Retina (tissue), 1 donor: Measurements from ENCODE around the gene ZIC1.

ENCODE experiments used
- DNase-seq: peaks from one replicate; pipeline ENCODE4 v3.0.0-alpha.2; 2016

ZIC1 gene

GRCh38 chr3:147380977-147381376 is 28.2 kb upstream of the ZIC1 start:
- DNase-seq: no peak

DNA sequence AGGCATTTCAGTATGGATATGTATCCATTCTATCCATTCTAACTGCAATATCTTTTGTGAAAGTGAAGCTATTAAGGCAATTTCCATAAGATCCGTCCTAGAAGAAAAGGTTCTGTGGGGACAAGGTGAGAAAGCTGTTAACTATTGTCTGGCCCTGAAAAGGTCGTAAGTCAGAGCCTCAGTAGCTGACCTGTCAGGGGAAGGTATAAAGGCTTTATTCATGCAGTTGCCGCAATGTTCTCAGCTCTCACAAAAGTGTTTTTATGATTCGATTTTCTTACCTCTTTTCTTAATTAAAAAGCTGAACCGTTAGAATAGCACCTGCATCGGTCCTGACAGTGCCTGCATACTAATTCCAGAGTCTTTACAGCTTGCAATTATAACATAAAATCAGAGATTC is 27.6 kb upstream of the ZIC1 start:
- no peak for DNase-seq

DNA sequence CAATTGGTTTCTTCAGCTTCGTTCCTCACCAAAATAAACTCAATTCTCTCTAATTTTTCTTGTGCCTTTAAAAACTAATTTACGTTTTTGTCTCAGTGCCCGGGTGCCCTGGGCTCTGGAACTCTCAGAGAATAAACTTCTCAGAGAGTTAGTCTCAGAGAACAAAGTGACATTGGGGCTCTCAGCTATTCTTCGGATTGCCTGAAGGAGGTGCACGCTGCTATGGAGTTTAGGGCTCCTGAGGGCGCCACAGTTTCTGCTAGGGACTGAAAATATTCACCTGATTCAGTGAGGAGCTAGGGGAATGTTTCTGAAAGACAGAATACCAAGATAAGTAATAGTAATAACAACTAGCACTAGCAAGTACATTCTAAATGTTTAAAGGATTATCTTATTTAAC is 25.5 kb upstream of the ZIC1 start:
- no peak for DNase-seq

- DNase-seq: peak; percentile 65
Observed at GRCh38 chr3:147384210-147385058, 24.7 kb upstream of the ZIC1 start.

DNA sequence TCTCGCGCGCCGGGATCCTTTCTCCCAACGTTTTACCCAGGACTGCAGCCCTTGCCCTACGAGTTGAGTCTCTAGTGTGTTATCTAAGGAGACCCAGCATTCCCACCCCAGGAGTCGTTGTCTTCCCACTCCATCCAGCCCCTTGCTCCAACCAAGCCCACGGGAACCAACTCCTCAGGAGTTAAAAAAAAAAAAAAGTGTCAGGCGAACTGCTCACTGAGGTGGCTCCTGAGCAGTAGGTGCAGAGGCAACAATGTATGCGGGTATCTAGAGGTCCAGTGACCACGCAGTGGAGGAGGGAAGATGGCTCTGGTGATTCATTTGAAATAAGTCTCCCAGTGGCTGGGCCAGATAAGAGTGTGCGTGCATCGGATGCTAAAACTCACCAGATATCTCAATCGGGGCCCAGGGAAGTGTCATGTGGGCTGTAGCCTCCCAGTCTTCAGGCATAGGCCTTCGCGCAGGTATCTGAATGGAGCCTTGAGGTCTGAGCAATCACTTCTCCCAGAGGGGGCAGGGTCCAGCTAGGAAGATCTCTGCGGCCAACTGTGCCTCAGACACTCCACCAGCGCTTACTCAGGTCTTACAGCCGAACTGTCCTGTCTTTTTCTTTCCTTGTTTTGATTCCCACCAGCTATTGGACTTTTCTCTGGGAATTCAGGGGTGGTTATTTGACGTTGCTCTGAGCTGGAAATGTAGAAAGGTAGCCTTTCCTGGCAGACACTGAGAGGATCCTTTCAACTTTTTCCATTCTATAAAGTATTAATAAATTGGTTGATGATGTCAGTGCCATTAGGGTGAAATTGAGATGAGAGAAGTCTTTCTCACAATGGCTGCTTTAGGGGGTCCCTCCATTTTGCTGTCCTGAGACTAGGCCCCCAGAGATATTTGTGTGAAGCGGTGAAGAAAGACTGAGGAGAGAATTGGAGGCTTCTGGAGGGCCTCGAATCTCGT is 23.8 kb upstream of the ZIC1 start:
- DNase-seq: no peak

DNA sequence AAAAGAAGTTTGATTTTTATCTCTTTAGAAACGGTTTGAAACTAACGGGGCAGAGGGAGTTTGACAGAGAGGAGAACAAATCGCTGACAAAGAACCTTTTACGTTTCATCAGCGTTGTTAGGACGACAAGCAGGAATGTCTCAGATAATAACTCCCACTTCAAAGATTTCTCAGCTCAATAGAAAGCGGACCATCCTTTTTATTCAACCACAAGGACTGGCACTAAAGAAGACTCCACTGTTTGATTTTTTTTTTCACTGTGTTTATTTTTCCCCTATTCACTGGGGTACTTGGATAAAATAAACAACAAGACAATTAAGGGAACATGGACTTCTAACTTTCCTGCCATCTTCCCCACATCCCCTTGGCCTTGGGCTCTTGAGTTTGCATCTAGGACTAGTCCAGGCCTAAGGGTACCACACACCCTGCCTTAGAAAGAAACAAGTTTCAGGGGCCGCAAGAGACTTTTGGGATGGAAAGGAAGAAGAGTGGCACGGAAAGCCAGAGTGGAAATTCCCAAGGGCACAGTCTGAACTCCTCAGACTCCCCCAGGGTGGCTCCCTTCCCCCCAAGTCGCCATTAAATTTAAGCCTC is 21.8 kb upstream of the ZIC1 start:
- DNase-seq: peak; percentile 39

DNA sequence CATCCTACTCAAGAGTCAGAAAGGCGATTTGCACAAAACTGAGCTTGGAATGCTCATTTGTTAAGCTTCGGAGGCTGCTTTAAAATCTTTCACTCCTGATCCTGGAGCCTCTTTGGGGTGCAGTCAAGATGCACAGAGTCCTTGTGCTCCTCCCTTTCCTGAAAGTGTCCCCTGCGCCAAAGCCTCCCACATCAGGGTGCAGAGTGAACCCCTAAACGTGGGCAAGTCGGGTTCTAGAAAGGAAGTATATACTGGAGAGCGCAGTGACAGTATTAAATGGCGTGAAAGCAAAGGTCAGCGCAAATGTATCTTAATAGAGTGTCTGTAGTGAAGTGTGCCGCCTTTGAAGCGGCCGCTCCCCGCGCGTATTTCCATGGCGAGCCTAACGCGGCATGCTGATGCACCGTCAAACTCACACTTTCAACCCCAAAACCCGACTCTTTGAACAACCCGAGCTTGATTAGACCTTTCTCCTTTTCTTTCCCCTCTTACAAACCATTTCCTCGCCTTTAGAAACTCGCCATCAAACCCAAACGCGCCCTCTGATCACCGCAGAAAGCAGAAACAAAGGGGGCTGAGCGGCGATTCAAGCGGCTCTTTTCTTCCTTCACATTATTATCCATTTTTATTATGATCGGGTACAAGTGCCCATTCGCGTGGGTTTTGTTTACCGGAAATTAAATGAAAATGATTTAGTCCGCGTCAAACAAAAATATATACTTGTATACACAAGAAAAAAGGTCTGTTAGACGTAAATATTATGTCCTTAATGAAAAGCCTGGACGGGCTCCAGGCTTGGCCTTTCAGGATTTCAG is 21.1 kb upstream of the ZIC1 start:
- DNase-seq: peak; percentile 69

DNA sequence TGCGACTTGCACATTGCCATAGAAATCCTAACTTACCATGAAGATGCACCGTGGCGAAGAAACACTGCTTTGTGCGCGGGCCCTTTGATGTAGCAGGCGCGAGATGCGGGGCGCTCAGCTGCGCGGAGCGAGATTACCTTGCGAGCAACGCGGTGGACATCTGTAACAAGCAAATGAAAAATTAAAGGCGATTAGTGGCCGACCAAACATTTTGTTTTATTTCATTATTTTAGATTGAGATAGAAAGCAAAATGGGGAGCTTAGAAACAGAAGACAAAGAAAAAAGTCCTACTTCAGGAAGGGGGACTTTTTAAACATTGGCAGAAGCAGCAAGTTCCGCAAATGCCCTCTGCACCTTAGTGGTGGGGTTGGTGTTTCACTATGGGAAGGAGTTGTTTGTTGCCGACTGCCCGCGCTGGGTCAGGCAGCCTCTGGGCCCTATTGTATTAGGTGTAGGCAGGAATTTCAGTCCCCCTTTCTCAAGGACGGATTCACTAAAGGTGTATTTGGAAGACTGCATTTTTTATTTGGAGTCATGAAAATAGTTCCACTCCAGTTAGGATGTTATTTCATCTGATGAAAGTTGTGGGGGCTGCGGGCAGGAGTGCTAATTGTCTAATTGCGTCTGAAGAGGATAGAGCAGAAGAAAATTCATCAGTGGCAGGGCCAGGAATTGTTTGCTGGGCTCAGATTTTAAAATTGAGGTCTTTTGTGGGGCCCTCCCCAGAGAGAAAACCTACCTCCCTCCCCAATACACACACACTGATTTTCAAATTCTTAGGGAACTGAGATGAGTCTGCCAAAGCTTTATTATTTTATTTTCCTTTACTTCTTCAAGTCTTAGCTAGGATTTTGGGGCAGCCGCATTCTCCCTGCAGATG is 20.2 kb upstream of the ZIC1 start:
- DNase-seq: peak; percentile 73

- peak; percentile 38 for DNase-seq
Observed at GRCh38 chr3:147389717-147390116, 19.4 kb upstream of the ZIC1 start.

DNA sequence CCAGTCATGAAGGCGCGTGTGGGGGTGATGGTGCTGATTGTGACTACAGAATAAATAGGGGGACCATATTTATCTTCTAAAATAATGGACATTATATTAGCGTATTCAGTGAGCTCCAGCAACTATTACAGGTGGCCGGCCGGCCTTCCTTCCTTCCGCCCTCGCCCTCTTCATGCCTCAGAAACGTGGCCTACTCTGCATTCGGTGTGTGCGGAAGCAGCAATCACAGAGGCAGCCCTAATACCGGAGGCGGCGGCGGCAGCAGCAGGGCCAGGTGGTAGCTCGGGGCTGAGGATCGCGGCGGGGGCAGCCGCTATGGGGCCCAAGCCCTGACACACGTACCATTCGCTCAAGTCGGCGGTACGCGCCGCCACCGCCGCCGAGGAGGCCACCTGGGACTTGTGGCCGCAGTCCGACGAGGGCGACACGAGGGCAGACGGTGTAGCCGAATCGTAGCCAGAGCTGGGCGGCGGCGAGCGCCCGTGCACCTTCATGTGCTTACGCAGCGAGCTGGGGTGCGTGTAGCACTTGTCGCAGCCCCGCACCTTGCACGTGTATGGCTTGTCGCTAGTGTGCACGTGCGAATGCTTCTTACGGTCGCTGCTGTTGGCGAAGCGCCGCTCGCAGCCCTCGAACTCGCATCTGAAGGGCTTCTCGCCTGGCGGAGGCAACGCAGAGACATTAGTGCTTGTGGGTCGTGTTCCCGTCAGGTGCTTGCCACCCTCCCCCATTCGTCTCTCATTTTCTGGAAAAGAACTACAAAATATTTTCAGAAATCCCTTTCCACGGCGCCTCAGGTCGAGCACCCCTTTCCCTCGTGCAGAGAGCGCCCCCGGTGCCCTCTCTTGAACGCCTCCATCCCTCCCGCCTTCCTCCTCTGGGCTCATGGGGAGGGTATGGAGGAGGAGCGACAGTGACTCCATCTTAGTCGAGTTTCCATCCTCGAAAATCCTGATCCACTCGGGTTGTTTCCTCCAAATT is 18.3 kb upstream of the ZIC1 start:
- peak; percentile 83 for DNase-seq

GRCh38 chr3:147391781-147392624 is 17.2 kb upstream of the ZIC1 start:
- DNase-seq: peak; percentile 96

DNA sequence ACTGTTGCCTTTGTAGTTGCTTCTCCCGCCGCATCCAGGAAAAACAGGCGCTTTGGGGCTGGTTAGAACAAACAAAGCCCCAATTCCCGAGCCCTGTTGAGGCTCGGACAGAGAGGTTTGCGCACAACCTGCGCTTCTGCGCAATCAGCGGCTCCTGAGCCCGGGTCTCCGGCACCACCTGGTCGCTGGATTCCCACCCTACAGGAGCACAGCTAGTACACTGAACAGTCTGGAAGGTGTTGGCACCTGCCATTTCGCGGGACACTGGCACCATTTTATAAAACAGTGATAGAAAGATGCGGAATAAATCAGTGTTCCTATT is 16.6 kb upstream of the ZIC1 start:
- no peak for DNase-seq

DNA sequence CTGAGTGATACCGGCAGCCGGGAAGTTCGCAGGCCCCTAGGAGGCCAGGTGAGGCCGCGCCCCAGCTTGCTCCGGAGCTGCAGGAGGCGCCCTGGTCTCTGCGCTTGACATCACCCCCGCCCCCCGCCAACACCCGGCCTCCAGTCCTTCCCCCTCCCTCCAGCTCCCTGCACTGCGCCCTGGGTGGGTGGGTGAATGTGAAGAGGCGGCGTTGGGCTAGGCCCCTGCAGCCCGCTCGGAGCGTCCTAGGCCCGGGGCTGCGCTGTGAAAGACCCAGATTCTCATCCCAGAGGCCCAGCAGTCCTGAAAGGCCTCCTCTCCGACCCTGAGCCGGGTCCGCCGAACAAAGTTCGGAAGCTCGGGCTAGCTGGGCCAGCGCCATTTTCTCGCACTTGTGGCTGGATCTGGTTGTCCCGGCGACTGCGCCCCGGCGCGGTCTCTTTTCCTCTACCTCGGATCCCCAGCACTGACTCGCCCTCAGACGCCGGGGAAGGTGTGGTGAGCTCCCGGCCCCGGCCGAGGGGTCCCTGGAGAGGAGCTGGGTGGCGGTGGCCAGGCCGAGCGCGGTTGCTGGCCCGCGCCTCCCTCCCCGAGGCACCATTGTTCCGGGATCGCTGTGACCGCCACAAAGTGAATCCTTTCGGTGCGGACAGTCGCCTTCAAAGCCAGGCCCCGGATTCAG is 15.8 kb upstream of the ZIC1 start:
- peak; percentile 92 for DNase-seq

GRCh38 chr3:147393943-147394883 is 15.0 kb upstream of the ZIC1 start:
- DNase-seq: peak; percentile 79

DNA sequence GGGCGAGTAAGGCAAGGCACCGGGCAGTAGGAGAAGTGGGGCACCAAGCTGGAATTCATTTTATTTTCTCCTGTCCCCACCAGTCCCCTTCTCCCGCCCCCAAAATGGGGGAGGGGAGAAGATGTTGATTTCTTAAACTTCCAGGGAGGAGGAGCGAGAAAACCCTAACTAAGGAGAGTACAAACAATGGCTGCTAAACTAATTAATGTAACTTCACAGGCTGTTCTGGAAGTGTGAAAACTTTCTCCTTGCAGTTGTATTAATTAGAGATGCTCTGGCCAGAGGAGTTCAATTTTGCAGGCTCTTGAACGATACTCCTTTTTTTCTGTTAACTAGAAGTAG is 14.3 kb upstream of the ZIC1 start:
- DNase-seq: no peak

DNA sequence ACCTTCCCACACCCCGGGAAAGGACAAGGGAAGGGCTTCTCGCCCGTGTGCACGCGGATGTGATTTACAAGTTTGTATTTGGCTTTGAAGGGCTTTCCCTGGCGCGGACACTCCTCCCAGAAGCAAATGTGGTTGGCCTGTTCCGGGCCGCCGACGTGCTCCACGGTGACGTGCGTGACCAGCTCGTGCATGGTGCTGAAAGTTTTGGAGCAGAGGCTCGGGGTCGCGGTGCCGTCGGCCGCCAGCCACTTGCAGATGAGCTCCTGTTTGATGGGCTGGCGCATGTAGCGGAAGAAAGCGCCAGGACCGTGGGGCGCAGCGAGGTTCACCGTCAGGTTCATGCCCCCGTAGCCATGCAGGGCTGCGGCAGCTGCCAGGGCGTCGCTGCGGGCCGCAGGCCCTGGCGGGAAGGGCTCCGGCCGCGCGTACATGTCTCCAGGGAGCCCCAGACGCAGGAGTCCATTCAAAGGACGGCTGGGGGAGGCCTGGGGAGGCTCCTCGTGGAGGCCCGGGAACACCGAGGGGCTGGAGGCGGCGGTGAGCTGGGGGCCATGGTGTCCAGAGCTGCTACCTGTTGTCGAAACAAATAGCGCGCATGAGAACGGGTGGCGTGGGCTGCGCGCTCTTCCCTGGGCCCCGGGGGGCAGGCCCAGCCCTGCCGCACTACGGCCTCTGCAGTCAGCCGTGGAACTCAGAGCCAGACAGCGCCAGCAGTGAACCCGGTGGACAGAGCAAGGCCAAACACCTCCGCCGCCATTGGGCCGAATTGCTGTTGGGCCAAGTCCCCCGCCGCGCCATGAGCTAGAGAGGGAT is 13.1 kb upstream of the ZIC1 start:
- peak; percentile 84 for DNase-seq

GRCh38 chr3:147396712-147397046 is 12.5 kb upstream of the ZIC1 start:
- DNase-seq: peak; percentile 85
